AG10803 (cell line): ENCODE results near the gene FLG.

Experiments used
- DNase-seq: peaks from one replicate; pipeline ENCODE4 v3.0.0; 2010; ENCODE audit warnings: low read depth
- H3K4me3 ChIP-seq: 2 replicates; pipeline ENCODE4 v1.5.1; 2011; ENCODE audit warnings: mild to moderate bottlenecking, low read length, control low read depth
- CTCF ChIP-seq: conservative IDR thresholded peaks from 2 replicates; pipeline ENCODE4 v1.5.1; 2011; ENCODE audit warnings: mild to moderate bottlenecking, low read length, control low read depth, inconsistent platforms

FLG gene

GRCh38 chr1:152325111-152325510 lies at the start of gene FLG:
Gene FLG (minus strand): TSS chr1:152325239. CDS start chr1:152315456, 9,783 bp downstream.
- no peak for DNase-seq
- H3K4me3 ChIP-seq, result no peak within 1 kb of the TSS
- no peak for TF ChIP-seq CTCF

- H3K4me3 ChIP-seq, result no peak overlapping the region
- DNase-seq, result no peak
- TF ChIP-seq CTCF, result no peak
These were observed 49.4 kb upstream of the FLG start for GRCh38 chr1:152374451-152374850.

GRCh38 chr1:152372672-152373071 lies 47.6 kb upstream of the FLG start:
- DNase-seq, result no peak
- no peak for TF ChIP-seq CTCF
- no peak overlapping the region for H3K4me3 ChIP-seq

- DNase-seq, result no peak
- TF ChIP-seq CTCF, result no peak
- H3K4me3 ChIP-seq, result no peak overlapping the region
These were observed 42.4 kb upstream of the FLG start for GRCh38 chr1:152367436-152367835.

GRCh38 chr1:152359906-152360305 lies 34.9 kb upstream of the FLG start, which contains the start of gene FLG2:
Gene FLG2 (minus strand): TSS chr1:152360006. CDS start chr1:152358884, 1,122 bp downstream.
- H3K4me3 ChIP-seq, result no peak within 1 kb of the TSS
- no peak for DNase-seq
- TF ChIP-seq CTCF, result no peak

- no peak for TF ChIP-seq CTCF
- no peak overlapping the region for H3K4me3 ChIP-seq
- no peak for DNase-seq
These were observed 31.7 kb upstream of the FLG start for GRCh38 chr1:152356736-152357135.

- H3K4me3 ChIP-seq, result no peak overlapping the region
- no peak for DNase-seq
- no peak for TF ChIP-seq CTCF
These were observed 24.6 kb upstream of the FLG start for GRCh38 chr1:152349611-152350010.
